HL-60 (cell line): ENCODE results near the gene HCAR2.

Experiments used
- DNase-seq, 2 experiments: peaks; one replicate each; pipeline ENCODE4 v3.0.0-alpha.2; 2010 to 2020; ENCODE audit warnings: low read depth in 1 of 2, low spot score in 1 of 2
- H3K27ac ChIP-seq: fragments of 250-450 bp; sonication (Bioruptor Pico); replicated peaks from 2 replicates; pipeline ENCODE4 v1.5.1; 2020; ENCODE audit warnings: mild to moderate bottlenecking, moderate library complexity
- H3K27me3 ChIP-seq: fragments of 250-450 bp; sonication (Bioruptor Pico); 2 replicates; pipeline ENCODE4 v1.5.1; 2021; ENCODE audit warnings: mild to moderate bottlenecking, moderate library complexity; ENCODE audit not compliant: insufficient read depth, poor library complexity, severe bottlenecking
- H3K4me3 ChIP-seq: replicated peaks from 2 replicates; pipeline ENCODE4 v1.5.1; 2011; ENCODE audit warnings: mild to moderate bottlenecking, control low read depth, low read length; ENCODE audit not compliant: insufficient read depth
- CTCF ChIP-seq: IDR thresholded peaks from one replicate; pipeline ENCODE4 v1.5.1; 2011; ENCODE audit warnings: low read length, control low read depth, inconsistent platforms; ENCODE audit not compliant: insufficient read depth
- GABPA ChIP-seq: IDR thresholded peaks from 2 replicates; pipeline ENCODE4 v1.6.1; 2012; ENCODE audit warnings: low read depth
- POLR2AphosphoS5 ChIP-seq: IDR thresholded peaks from 2 replicates; pipeline ENCODE4 v1.6.1; 2012; ENCODE audit warnings: low read depth
- SPI1 ChIP-seq: IDR thresholded peaks from 2 replicates; pipeline ENCODE4 v1.6.1; 2012; ENCODE audit warnings: low read depth, mild to moderate bottlenecking, borderline replicate concordance
- TF ChIP-seq, protein P1 (sequence below): IDR thresholded peaks from 2 replicates; pipeline ENCODE4 v1.6.1; 2012; ENCODE audit warnings: low read depth; ENCODE audit not compliant: insufficient replicate concordance

The HCAR2 gene

DNA sequence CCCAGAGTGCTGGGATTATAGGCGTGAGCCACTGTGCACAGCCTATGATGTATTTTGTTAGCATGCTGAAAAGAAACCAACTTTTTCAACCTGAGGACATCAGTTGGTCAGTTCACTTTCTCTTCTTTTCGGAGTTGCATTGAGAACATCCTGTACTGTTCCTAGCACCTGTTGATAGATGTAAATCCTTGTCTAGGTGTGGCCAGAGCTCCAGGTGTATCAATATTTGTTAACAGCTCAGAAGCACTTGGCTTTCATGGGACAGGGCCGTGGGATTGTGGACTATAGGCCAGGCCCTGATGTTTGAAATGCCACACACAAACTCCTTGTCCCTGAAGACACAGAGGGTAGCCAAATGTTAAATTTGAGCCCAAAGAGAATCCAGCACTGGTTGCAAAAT lies 14.9 kb downstream of the HCAR2 start:
- H3K4me3 ChIP-seq: no peak overlapping the region
- no peaks in the 10 kb centered on the region for H3K27me3 ChIP-seq
- H3K27ac ChIP-seq: no peak overlapping the region
- TF ChIP-seq GABPA: no peak
- no peak for TF ChIP-seq POLR2AphosphoS5
- TF ChIP-seq, protein P1, sequence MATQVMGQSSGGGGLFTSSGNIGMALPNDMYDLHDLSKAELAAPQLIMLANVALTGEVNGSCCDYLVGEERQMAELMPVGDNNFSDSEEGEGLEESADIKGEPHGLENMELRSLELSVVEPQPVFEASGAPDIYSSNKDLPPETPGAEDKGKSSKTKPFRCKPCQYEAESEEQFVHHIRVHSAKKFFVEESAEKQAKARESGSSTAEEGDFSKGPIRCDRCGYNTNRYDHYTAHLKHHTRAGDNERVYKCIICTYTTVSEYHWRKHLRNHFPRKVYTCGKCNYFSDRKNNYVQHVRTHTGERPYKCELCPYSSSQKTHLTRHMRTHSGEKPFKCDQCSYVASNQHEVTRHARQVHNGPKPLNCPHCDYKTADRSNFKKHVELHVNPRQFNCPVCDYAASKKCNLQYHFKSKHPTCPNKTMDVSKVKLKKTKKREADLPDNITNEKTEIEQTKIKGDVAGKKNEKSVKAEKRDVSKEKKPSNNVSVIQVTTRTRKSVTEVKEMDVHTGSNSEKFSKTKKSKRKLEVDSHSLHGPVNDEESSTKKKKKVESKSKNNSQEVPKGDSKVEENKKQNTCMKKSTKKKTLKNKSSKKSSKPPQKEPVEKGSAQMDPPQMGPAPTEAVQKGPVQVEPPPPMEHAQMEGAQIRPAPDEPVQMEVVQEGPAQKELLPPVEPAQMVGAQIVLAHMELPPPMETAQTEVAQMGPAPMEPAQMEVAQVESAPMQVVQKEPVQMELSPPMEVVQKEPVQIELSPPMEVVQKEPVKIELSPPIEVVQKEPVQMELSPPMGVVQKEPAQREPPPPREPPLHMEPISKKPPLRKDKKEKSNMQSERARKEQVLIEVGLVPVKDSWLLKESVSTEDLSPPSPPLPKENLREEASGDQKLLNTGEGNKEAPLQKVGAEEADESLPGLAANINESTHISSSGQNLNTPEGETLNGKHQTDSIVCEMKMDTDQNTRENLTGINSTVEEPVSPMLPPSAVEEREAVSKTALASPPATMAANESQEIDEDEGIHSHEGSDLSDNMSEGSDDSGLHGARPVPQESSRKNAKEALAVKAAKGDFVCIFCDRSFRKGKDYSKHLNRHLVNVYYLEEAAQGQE: no peak
- no peak for TF ChIP-seq SPI1
- TF ChIP-seq CTCF: no peak
- no peak for DNase-seq

DNA sequence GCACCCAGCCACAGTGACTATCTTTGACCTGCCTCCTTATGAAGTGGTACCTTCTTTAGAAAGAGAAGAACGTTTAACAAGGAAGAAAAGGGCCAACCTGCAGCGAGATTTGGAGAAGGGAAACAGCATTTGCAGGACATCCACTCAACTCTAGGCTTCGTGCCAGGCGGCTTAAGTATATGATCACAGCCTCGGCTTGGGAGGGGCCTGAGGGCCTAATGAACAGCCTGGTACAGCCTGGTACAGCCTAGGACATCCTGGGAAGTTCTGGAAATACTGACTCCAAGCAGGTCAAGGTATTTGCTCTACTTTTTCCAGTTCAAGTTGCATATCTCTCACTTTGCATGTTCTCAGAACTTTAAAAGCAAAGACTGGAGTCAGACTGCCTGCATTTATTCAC lies 16.1 kb downstream of the HCAR2 start:
- no peaks in the 10 kb centered on the region for H3K27me3 ChIP-seq
- H3K27ac ChIP-seq: no peak overlapping the region
- TF ChIP-seq CTCF (no peak), POLR2AphosphoS5 (no peak), SPI1 (no peak), GABPA (no peak)
- TF ChIP-seq, protein P1: no peak
- H3K4me3 ChIP-seq: no peak overlapping the region
- no peak for DNase-seq

DNA sequence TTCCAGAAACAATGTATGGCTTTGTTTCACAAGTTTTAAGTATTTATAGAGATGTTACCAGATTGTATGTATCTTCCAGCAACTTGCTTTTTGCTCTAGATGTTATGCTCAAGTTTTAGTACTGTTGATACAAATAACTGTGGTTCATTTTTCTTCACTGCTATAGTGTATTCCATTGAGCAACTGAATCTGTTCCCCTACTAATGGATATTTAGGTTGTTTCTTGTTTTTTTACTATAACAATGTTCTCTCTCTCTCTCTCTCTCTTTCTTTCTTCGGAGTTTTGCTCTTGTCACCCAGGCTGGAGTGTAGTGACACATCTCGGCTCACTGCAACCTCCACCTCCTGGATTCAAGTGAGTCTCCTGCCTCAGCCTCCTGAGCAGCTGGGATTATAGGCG lies 16.6 kb downstream of the HCAR2 start:
- Histone ChIP-seq H3K27ac (no peak overlapping the region), H3K4me3 (no peak overlapping the region), H3K27me3 (no peaks in the 10 kb centered on the region)
- DNase-seq: no peak
- TF ChIP-seq, protein P1: no peak
- TF ChIP-seq GABPA (no peak), CTCF (no peak), POLR2AphosphoS5 (no peak), SPI1 (no peak)
